GM12878 (cell line): ENCODE results near the gene UBE3C.

Source experiments
- ASH2L ChIP-seq: fragments of 300-600, 200-600 bp; sonication (generic); IDR thresholded peaks from 2 replicates; pipeline ENCODE4 v1.6.1; 2017; ENCODE audit warnings: low read depth, mild to moderate bottlenecking, borderline replicate concordance
- BCLAF1 ChIP-seq: fragments of 450-650 bp; IDR thresholded peaks from 2 replicates; pipeline ENCODE4 v1.6.1; 2017; ENCODE audit warnings: antibody characterized with exemption, mild to moderate bottlenecking, moderate library complexity
- CTCF ChIP-seq, 3 experiments: IDR thresholded peaks in 2 of 3; conservative IDR thresholded peaks in 1 of 3; 2 replicates each; pipeline ENCODE4 v1.5.1; 2011; ENCODE audit warnings: low read depth in 3 of 3, low read length in 3 of 3, mild to moderate bottlenecking in 3 of 3, control low read depth in 2 of 3, moderate library complexity in 2 of 3, inconsistent platforms in 1 of 3, mixed read lengths in 1 of 3; ENCODE audit not compliant: control insufficient read depth in 2 of 3, insufficient read depth in 1 of 3; ENCODE audit errors: extremely low read depth in 1 of 3
- FOXM1 ChIP-seq: IDR thresholded peaks from 2 replicates; pipeline ENCODE4 v1.6.1; 2012; ENCODE audit warnings: low read depth, mild to moderate bottlenecking, inconsistent platforms, low read length, moderate library complexity
- IKZF1 ChIP-seq: fragments of 450-650 bp; conservative IDR thresholded peaks from 2 replicates; pipeline ENCODE4 v1.6.1; 2017; ENCODE audit warnings: antibody characterized with exemption, mild to moderate bottlenecking
- POLR2A ChIP-seq: IDR thresholded peaks from 2 replicates; pipeline ENCODE4 v1.6.1; 2011; ENCODE audit warnings: low read depth, mild to moderate bottlenecking, low read length
- POLR2AphosphoS5 ChIP-seq: IDR thresholded peaks from 2 replicates; pipeline ENCODE4 v1.6.1; 2011; ENCODE audit warnings: mild to moderate bottlenecking, low read length, inconsistent platforms
- POU2F2 ChIP-seq: IDR thresholded peaks from 3 replicates; pipeline ENCODE4 v1.6.1; 2011; ENCODE audit warnings: low read depth, mild to moderate bottlenecking, low read length, borderline replicate concordance
- TAF1 ChIP-seq: IDR thresholded peaks from 2 replicates; pipeline ENCODE4 v1.6.1; 2011; ENCODE audit warnings: mild to moderate bottlenecking, low read depth, low read length, borderline replicate concordance
- ZBED1 ChIP-seq: IDR thresholded peaks from 2 replicates; pipeline ENCODE4 v1.6.1; 2016; ENCODE audit warnings: borderline replicate concordance
- TF ChIP-seq, protein P1 (sequence below): IDR thresholded peaks from 2 replicates; pipeline ENCODE4 v1.6.1; 2011; ENCODE audit warnings: low read depth, low read length, improper control_type of control experiment, borderline replicate concordance

GRCh38 chr7:157292770-157293412 lies 154.2 kb downstream of the UBE3C start:
- TF ChIP-seq POLR2A: no peak
- no peak for TF ChIP-seq FOXM1
- no peak for TF ChIP-seq BCLAF1
- TF ChIP-seq TAF1: no peak
- TF ChIP-seq IKZF1: no peak
- no peak for TF ChIP-seq POLR2AphosphoS5
- TF ChIP-seq POU2F2: no peak
- TF ChIP-seq, protein P1, sequence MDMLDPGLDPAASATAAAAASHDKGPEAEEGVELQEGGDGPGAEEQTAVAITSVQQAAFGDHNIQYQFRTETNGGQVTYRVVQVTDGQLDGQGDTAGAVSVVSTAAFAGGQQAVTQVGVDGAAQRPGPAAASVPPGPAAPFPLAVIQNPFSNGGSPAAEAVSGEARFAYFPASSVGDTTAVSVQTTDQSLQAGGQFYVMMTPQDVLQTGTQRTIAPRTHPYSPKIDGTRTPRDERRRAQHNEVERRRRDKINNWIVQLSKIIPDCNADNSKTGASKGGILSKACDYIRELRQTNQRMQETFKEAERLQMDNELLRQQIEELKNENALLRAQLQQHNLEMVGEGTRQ: no peak
- TF ChIP-seq ASH2L: no peak
- no peak for TF ChIP-seq CTCF (IDR thresholded peaks at IDR 0.05 in 2 of 3, conservative IDR thresholded peaks at IDR 0.05 in 1 of 3; ENCODE audit: control insufficient read depth in 2 of 3, extremely low read depth in 1 of 3, insufficient read depth in 1 of 3, low read depth in 3 of 3, low read length in 3 of 3)
- no peak for TF ChIP-seq ZBED1
